ENCODE measurements around the gene MAP2K3.
"Not testable (repeated sequence)": the region's sequence is repeated elsewhere in the genome, so short reads cannot be mapped to it uniquely, and the experiment has no call there.

Gene MAP2K3

DNA sequence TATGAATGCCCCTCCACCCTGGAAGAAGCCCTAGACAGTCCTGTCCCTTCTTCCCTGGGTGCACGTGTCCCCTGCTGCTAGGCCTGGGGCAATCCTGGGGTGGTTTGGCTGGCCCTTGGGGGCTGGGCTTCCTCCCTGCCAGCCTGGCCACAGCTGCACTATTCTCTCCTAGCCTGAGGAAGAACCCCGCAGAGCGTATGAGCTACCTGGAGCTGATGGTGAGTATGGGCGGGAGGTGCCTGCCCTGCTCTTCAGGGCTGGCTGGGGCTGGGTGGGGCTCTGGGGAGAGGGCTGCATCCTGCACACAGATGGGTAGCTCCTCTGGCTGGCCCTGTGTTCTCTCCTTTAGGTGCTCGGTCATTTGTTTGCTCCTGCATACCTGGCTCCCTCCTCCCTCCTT, 28.8 kb downstream of the MAP2K3 start:
- DNase-seq (ENCODE audit: low spot score), result peak; percentile 66
- TF ChIP-seq, protein P1, sequence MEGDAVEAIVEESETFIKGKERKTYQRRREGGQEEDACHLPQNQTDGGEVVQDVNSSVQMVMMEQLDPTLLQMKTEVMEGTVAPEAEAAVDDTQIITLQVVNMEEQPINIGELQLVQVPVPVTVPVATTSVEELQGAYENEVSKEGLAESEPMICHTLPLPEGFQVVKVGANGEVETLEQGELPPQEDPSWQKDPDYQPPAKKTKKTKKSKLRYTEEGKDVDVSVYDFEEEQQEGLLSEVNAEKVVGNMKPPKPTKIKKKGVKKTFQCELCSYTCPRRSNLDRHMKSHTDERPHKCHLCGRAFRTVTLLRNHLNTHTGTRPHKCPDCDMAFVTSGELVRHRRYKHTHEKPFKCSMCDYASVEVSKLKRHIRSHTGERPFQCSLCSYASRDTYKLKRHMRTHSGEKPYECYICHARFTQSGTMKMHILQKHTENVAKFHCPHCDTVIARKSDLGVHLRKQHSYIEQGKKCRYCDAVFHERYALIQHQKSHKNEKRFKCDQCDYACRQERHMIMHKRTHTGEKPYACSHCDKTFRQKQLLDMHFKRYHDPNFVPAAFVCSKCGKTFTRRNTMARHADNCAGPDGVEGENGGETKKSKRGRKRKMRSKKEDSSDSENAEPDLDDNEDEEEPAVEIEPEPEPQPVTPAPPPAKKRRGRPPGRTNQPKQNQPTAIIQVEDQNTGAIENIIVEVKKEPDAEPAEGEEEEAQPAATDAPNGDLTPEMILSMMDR (IDR thresholded peaks at IDR 0.05), result no peak
- Histone ChIP-seq H3K4me3 (no peak overlapping the region), H3K27ac (no peak overlapping the region)

DNA sequence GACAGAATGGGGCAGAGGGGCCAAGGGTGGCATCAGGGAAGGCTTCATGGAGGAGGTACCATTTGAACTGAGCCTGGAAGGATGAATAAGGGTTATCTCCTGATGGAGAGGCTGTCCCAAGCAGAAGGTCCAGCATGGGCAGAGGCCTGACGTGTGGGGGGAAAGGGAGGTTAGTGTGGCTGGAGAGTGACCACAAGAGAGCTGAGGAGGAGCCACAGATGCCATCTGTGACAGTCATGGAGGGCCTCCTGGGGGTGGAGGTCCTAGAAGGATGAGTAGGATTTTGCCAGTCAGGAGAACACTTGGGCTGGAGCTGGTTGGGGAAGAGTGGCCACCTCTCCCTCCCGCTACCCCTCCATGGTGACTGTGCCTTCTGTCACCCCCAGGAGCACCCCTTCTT, 29.2 kb downstream of the MAP2K3 start:
- H3K4me3 ChIP-seq; DNase-seq (ENCODE audit: low spot score): not testable (repeated sequence)
- H3K27ac ChIP-seq, result peak overlapping the region in 1 of 2 donors; percentile 22

DNA sequence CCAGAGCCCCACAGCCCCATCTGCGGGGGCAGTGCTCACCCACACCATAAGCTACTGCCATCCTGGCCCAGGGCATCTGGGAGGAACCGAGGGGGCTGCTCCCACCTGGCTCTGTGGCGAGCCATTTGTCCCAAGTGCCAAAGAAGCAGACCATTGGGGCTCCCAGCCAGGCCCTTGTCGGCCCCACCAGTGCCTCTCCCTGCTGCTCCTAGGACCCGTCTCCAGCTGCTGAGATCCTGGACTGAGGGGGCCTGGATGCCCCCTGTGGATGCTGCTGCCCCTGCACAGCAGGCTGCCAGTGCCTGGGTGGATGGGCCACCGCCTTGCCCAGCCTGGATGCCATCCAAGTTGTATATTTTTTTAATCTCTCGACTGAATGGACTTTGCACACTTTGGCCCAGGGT, 29.8 kb downstream of the MAP2K3 start:
- H3K4me3 ChIP-seq, result not testable (repeated sequence)
- H3K27ac ChIP-seq, result peak overlapping the region in 1 of 2 donors; percentile 22
- DNase-seq (ENCODE audit: low spot score), result peak; percentile 68

DNA sequence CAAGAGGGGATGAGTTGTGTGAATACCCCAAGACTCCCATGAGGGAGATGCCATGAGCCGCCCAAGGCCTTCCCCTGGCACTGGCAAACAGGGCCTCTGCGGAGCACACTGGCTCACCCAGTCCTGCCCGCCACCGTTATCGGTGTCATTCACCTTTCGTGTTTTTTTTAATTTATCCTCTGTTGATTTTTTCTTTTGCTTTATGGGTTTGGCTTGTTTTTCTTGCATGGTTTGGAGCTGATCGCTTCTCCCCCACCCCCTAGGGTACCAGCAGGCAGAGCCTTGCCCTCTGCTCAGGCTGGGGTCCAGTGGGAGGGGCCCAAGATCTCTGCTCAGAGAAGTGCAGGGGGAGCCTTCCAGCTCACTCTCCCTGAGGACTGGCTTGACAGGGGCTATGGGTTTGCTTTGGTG, 30.2 kb downstream of the MAP2K3 start:
- peak; percentile 59 for DNase-seq (ENCODE audit: low spot score)
- H3K27ac ChIP-seq, H3K4me3 ChIP-seq: not testable (repeated sequence)

DNA sequence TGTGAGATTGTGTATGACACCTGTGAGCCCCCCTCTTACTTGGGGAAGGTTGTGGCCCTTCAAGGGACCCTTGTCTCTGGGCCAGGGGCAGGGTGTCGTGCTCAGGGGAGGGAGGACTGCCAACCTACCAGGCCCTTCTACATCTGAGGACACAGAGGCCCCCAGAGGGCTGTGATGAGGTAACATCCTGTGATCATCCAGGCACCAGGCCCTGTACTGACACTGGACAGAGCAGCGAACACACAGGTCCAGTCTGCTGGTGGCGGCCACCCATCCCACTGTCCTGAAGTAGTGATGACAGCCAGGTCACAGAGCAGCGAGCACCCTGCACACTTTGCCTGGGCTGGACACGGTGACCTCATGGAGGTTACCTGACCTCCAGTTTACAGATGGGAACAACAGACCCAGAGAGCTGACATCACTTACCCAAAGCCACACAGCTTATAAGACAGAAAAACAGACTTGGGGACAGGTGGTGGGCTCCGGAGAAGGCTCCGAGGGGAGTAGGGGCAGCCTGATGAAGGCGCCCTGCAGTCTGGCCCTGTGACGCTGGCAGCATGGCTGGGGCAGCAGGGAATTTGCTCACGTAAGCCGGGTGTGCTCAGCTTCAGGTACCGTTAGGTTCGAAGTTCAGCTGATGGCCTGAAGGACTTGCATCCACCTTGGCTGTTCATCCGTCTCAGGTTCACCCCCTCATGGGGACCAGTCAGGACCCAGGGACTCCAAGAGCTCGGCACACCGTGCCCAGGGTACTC, 30.9 kb downstream of the MAP2K3 start:
- H3K4me3 ChIP-seq, result not testable (repeated sequence)
- peak overlapping the region in 1 of 2 donors; percentile 29 for H3K27ac ChIP-seq
- DNase-seq (ENCODE audit: low spot score), result peak; percentile 75

DNA sequence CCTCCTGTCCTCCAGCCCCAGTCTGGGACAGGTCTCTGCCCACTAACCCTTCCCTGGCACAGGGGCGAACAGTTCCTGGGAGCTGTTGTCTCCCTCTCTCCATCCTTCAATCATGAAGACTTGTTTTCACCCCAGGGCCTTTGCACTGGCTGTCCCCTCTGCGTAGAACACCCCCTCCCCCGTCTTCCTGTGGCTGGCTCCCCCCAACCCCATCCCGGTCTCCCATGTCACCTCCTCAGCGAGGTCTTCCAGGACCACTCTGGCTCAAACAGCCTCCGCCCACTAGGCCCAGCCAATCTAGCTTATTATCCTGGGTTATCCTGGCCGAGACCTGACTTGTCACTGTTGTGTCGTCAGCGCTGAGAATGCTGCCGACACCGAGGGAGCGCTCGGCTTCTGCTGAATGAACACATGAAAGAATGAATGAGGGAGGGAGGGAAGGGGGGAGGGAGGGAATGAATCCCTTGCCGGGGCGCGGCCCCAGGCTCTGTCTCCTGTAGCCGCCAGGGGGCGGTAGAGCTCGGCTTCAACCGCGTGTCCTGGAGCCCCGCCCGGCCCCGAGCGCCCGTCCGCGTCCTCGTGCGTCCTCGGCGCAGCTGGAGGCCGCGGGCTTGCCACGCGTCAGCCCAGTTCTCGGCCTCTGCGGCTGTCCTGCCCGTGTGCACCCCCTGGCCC, 31.8 kb downstream of the MAP2K3 start:
- H3K27ac ChIP-seq, result peak overlapping the region in 1 of 2 donors; percentile 65
- H3K4me3 ChIP-seq, result peak overlapping the region; percentile 56
- peak; percentile 66 for DNase-seq (ENCODE audit: low spot score)

DNA sequence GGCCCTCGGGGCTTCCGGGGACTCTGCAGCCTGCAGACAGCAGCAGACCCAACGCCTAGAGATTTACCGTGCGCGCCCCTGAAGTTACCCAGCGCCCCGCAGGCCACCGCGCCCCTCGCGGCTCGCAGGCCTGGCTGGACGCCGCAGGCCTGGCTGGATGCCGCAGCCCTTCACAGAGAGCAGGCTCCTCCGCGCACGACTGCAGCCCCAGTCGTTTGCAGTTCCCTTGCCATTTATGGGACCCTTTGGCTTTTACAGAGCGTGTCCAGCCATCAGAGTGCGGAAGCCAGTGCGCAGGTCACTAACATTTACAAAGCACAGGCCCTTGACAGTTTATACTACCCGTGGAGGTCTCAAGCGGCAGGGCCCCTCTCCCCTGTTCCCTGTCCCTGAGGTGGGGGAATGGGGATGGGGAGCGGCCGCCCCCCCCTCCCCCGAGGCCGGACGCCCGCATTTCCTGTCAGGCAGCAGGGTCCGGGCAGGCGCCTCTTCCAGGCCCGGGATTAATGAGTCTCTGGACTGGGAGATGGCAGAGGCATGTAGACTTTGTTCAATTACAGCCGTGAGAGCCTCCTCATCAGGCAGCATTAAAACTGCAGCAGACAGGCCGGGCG, 32.5 kb downstream of the MAP2K3 start:
- peak overlapping the region; percentile 56 for H3K4me3 ChIP-seq
- peak overlapping the region in 1 of 2 donors; percentile 65 for H3K27ac ChIP-seq
- peak; percentile 68 for DNase-seq (ENCODE audit: low spot score)

DNA sequence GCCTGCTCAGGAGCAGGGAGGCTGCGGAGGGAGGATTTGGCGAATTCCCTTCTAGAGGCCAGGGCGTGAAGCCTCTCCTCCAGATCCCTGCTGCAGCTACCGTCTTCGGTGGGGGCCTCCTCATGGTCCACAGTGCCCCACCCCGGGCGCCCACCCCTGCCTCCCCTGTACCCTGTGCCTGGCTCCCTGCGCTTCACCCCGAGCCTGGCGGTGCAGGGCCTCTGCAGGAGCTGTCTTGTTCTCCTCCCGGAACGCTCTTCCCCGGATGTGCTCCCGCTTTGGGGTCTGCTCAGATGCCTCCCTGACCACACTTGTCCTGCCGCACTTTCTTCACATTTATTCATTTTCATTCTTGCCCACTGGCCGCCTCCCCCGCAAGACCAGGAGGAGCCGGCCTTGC, 33.3 kb downstream of the MAP2K3 start:
- peak; percentile 71 for DNase-seq (ENCODE audit: low spot score)
- H3K27ac ChIP-seq, H3K4me3 ChIP-seq: not testable (repeated sequence)

DNA sequence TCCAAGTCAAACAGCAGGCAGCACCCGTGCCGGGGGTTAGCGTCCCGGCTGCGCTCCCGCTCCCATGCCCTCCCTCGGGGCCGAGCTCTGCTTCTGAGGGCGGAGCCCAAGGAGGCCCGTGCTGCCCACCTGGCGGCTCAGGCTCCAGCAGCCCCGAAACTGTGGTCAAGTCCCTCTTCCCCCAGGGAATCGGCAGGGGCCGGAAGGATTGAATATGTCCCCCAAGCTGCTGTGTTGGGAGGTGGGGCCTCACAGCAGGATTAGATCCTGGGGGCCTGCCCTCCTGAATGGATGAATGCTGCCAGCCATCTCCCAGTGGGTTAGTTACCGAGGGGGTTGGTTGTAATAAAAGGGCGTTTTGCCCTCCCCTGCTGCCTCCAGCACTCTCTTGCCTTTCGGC, 33.9 kb downstream of the MAP2K3 start:
- Histone ChIP-seq H3K4me3 (no peak overlapping the region), H3K27ac (no peak overlapping the region)
- TF ChIP-seq, protein P1 (IDR thresholded peaks at IDR 0.05), result no peak
- DNase-seq (ENCODE audit: low spot score), result peak; percentile 70

DNA sequence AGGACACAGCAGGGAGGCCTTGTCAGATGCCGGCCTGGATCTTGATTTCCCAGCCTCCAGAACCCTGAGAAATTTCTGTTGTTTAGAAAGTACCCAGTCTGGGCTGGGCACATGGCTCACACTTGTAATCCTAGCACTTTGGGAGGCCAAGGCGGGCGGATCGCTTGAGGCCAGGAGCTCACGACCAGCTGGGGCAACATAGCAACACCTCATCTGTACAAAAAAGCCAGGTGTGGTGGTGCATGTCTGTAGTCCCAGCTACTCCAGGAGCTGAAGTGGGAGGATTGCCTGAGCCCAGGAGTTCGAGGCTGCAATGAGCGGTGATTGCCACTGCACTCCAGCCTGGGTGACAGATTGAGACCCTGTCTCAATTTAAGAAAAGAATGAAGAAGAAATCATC, 34.3 kb downstream of the MAP2K3 start:
- not testable (repeated sequence) for H3K27ac ChIP-seq, H3K4me3 ChIP-seq
- peak; percentile 65 for DNase-seq (ENCODE audit: low spot score)

DNA sequence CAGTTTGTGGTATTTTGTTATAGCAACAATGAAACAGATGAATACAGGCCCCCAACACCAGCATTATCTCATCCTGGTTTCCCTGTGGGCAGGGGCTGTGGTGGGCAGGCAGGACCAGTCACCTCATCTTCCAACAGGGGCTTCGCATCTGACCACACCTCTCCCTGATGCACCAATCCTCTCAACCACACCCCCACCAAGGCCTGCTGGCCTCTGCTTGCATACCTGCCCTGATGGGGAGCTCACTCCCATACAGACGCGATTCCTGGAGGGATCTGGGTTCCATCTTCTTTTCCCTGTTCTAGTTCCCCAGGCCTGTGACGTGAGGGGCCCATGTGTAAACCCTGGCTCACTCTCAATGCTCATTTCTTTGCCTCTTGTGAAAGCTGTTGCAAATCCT, 34.7 kb downstream of the MAP2K3 start:
- DNase-seq (ENCODE audit: low spot score), result peak; percentile 54
- not testable (repeated sequence) for H3K27ac ChIP-seq, H3K4me3 ChIP-seq

DNA sequence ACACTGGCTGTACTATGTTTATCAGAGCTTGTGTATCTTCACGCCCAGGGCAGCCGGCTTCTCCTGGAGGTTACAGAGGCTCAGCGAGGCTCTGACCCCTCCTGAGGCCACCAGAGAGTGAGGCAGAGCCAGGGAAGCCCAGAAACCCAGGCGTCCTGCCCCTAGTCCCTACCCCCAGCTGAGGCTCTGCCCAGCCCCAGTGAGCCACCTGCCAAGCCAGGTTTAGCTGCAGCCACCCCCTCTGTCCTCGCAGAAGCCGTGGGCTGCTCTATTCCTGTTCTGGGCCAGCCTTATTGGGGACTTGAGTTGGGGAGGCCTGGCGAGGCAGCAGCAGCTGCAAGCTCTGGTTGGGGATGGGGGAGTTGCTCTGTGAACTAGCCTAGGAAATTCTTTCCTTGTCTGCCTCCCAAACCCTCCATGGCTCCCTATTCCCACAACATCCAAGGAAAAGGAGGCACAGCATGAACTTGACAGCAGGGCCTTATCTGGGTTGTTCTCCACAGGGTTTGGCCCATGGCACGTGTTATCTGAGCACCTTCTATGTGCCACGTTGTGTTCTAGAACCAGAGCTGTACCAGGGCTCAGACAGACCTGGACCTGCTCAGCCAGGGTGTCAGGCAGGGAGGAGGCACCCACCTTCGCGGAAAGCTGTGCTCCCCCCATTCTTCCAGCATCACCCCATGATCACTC, 35.3 kb downstream of the MAP2K3 start:
- not testable (repeated sequence) for H3K4me3 ChIP-seq
- peak; percentile 72 for DNase-seq (ENCODE audit: low spot score)

DNA sequence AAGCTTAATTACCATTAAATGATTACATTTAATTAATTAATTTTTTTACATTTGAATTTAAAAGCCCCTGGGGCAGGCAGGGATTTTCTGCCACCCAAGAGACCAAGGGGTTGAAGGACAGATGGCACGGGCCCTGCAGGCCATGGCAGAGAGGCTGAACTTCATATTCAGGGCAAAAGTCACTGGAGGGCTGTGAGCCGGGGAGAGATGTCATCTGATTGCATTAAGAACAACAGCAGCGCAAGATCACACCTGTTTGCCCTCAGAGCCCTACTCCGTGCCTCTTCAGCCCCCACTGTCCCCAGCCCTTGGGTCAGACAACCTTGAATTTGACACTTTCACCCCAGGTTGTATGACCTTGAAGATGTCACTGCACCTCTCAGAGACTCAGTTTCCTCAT, 35.9 kb downstream of the MAP2K3 start:
- DNase-seq (ENCODE audit: low spot score), result peak; percentile 73
- H3K4me3 ChIP-seq, H3K27ac ChIP-seq: not testable (repeated sequence)

More for the DNA sequence above, 35.3 kb downstream of the MAP2K3 start:
- not testable (repeated sequence) for H3K27ac ChIP-seq

DNA sequence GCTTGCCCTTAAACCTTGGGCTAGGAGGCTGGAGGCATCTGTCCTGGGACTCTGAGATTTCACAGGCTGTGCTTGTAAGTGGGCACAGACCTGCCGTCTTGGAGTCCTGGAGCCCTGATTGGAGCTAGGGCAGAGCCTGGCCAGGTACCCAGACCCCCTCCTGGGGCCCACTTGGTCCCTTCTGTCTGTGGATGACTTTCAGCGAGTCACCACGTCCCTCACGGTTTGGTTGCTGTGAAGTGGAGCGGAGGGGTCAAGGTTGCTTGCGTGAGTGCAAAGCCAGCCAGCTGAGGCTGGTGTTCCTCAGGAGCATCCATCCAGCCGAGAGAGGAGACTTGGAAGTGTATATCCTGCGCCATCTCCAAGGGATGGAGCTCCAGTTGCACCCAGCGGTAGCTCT, 36.5 kb downstream of the MAP2K3 start:
- DNase-seq (ENCODE audit: low spot score), result peak; percentile 46
- not testable (repeated sequence) for H3K27ac ChIP-seq, H3K4me3 ChIP-seq

DNA sequence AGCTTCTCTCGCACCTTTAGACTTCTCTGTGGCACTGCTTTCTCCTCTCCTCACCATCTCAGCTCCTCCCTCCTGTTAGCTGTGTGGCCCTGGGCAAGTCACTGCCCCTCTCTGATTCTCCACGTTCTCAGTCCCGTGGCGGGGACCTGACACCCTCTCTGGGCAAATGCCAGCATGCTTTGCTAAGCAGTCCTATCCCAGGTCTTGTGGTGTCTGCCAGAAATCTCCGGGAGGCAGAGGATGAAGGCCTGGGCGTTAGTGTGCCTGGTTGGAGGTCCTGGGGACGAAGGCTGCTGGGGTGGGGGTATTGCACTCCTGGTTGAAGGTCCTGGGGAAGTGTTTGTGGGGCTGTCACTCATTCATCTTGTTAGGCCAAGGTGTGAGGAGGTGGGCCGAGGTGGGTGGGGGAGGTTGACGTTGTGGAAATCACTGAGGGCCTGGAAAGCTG, 37.3 kb downstream of the MAP2K3 start:
- not testable (repeated sequence) for H3K4me3 ChIP-seq, H3K27ac ChIP-seq
- DNase-seq (ENCODE audit: low spot score), result peak; percentile 63
